Kidney (tissue), 14 donors: ENCODE data around the gene ADAMTS14. TPM values are rescaled to one million over a fixed set of nuclear protein-coding genes. Genes with fewer than 3 reads are reported as not detected.
A peak's percentile ranks its signal among the peaks of the same experiment; 100 is the strongest.

Experiments
- DNase-seq, 5 donors: peaks; one replicate each; pipeline ENCODE4 v3.0.0-alpha.2; 2013 to 2020
- FAIRE-seq: peaks from 2 replicates; lab custom pipeline; 2012; peaks lifted over from hg19 to GRCh38; lab: Jason Lieb, UNC
- H3K27ac ChIP-seq, 2 donors: one replicate each; pipeline ENCODE4 v1.7.0; 2013; ENCODE audit warnings: low read depth in 2 of 2, low read length in 2 of 2, inconsistent platforms in 1 of 2
- H3K27me3 ChIP-seq: one replicate; pipeline ENCODE4 v1.7.1; 2013; ENCODE audit warnings: low read length, inconsistent platforms; ENCODE audit not compliant: control insufficient read depth, insufficient read depth
- H3K36me3 ChIP-seq, 3 donors: one replicate each; pipeline versions ENCODE4 v1.7.0 to v1.7.1; 2013; ENCODE audit warnings: low read length in 3 of 3, control low read depth in 1 of 3, inconsistent platforms in 1 of 3; ENCODE audit not compliant: insufficient read depth in 3 of 3, control insufficient read depth in 2 of 3
- H3K4me1 ChIP-seq, 3 donors: one replicate each; pipeline versions ENCODE4 v1.7.0 to v1.7.1; 2013; ENCODE audit warnings: low read length in 3 of 3, inconsistent platforms in 1 of 3, low read depth in 1 of 3; ENCODE audit not compliant: control insufficient read depth in 2 of 3, insufficient read depth in 2 of 3
- H3K4me3 ChIP-seq, 3 donors: one replicate each; pipeline versions ENCODE4 v1.7.0 to v1.8.1; 2013; ENCODE audit warnings: low read length in 3 of 3, control low read depth in 1 of 3, inconsistent platforms in 1 of 3
- H3K9ac ChIP-seq, 3 donors: one replicate each; pipeline versions ENCODE4 v1.7.0 to v1.7.1; 2013; ENCODE audit warnings: low read length in 3 of 3, control low read depth in 1 of 3, inconsistent platforms in 1 of 3
- H3K9me3 ChIP-seq, 3 donors: one replicate each; pipeline versions ENCODE4 v1.7.0 to v1.7.1; 2013; ENCODE audit warnings: low read length in 3 of 3, control low read depth in 1 of 3, inconsistent platforms in 1 of 3; ENCODE audit not compliant: control insufficient read depth in 2 of 3, insufficient read depth in 1 of 3
- CTCF ChIP-seq: IDR thresholded peaks from 3 replicates; pipeline ENCODE4 v1.5.1; 2012; ENCODE audit warnings: mild to moderate bottlenecking, moderate library complexity, borderline replicate concordance; ENCODE audit not compliant: insufficient read depth; ENCODE audit errors: extremely low read depth
- intact Hi-C: fragments of 100-400 bp; cut with DNase I; formaldehyde crosslinking; loops from one replicate; pipeline ENCODE4 v1.11.1; 2022
- polyA plus RNA-seq: library from polyadenylated mRNA; stranded (reverse); fragments of 350-450 nt; fragmentation: Illumina TruSeq; extraction: RNeasy Lipid Tissue Mini Kit (QIAGEN cat#74804); gene quantifications from one replicate; pipeline ENCODE4 v1.2.3, GENCODE V29; 2014; ENCODE audit warnings: low read depth, low replicate concordance; ENCODE audit not compliant: insufficient read depth
- total RNA-seq: library from RNA; stranded (reverse); fragmentation: NEBNext Ultra II Directional; extraction: Animal tissue kit (Norgen Biotek cat#: 25700); gene quantifications from one replicate; pipeline ENCODE4 v1.2.1, GENCODE V29; 2021
- donor health status: control.
- donor health status: control.
- donor health status: control.
- donor health status: control.
- donor health status: control.
- donor health status: DM: yes; HTN: yes; CAD: no.
- donor health status: Normal renal cell carcinoma (clear cell type).

ADAMTS14 gene
- total and polyA plus RNA-seq, 2 donors from 2014 or later: 0.47 TPM; not detected in 1

- Histone ChIP-seq H3K9me3 (no peaks in the 10 kb centered on the region), H3K27me3 (no peaks in the 10 kb centered on the region), H3K9ac (no peak overlapping the region), H3K27ac (no peak overlapping the region), H3K4me1 (peaks cover 0 to 11% (median 2%) of the 10 kb centered on the region in 3 donors), H3K4me3 (no peak overlapping the region), H3K36me3 (no peaks in the 10 kb centered on the region)
- intact Hi-C loops: no loop called here
- FAIRE-seq (no peak), DNase-seq (peak in 1 of 5 donors; percentile 62)
- no peak for TF ChIP-seq CTCF
Measured at GRCh38 chr10:70749756-70750155, 77.5 kb downstream of the ADAMTS14 start.

- no peak overlapping the region for H3K4me3 ChIP-seq
- intact Hi-C loops: no loop called here
- H3K27ac ChIP-seq: no peak overlapping the region
- peaks cover 0 to 11% (median 2%) of the 10 kb centered on the region in 3 donors for H3K4me1 ChIP-seq
- no peaks in the 10 kb centered on the region for H3K27me3 ChIP-seq
- no peak for FAIRE-seq
- no peak for TF ChIP-seq CTCF
- H3K9ac ChIP-seq: no peak overlapping the region
- no peaks in the 10 kb centered on the region for H3K9me3 ChIP-seq
- no peaks in the 10 kb centered on the region for H3K36me3 ChIP-seq
- peak in 1 of 5 donors; percentile 23 for DNase-seq
Measured at GRCh38 chr10:70750156-70750703, 77.9 kb downstream of the ADAMTS14 start.

GRCh38 chr10:70751356-70751755, 79.0 kb downstream of the ADAMTS14 start:
- H3K9me3 ChIP-seq: no peaks in the 10 kb centered on the region
- TF ChIP-seq CTCF: no peak
- intact Hi-C loops: no loop called here
- no peaks in the 10 kb centered on the region for H3K27me3 ChIP-seq
- H3K9ac ChIP-seq: no peak overlapping the region
- no peaks in the 10 kb centered on the region for H3K36me3 ChIP-seq
- peaks cover 0 to 11% (median 2%) of the 10 kb centered on the region in 3 donors for H3K4me1 ChIP-seq
- no peak overlapping the region for H3K27ac ChIP-seq
- FAIRE-seq: no peak
- H3K4me3 ChIP-seq: no peak overlapping the region
- DNase-seq: peak in 1 of 5 donors; percentile 34

GRCh38 chr10:70751991-70752390, 79.7 kb downstream of the ADAMTS14 start:
- Histone ChIP-seq H3K27me3 (no peaks in the 10 kb centered on the region), H3K4me1 (peaks cover 0 to 11% (median 2%) of the 10 kb centered on the region in 3 donors), H3K9me3 (no peaks in the 10 kb centered on the region), H3K4me3 (no peak overlapping the region), H3K27ac (no peak overlapping the region), H3K9ac (no peak overlapping the region), H3K36me3 (no peaks in the 10 kb centered on the region)
- intact Hi-C loops: no loop called here
- no peak for TF ChIP-seq CTCF
- peak in 1 of 5 donors; percentile 69 for DNase-seq
- no peak for FAIRE-seq
